Activated CD8-positive, alpha-beta memory T cell treated with anti-CD3 and anti-CD28 coated beads for 36 hours (primary cell): ENCODE measurements around the gene BCAP29. TPM values are rescaled to one million over a fixed set of nuclear protein-coding genes. Genes with fewer than 3 reads are reported as not detected.
"Not testable (repeated sequence)": the region's sequence is repeated elsewhere in the genome, so short reads cannot be mapped to it uniquely, and the experiment has no call there.

Experiments used
- CTCF ChIA-PET: fragments of 350-600 bp; sonication (Branson Sonifier 250); formaldehyde crosslinking; loops from one replicate; lab custom pipeline; 2021; ENCODE audit warnings: antibody characterized with exemption; lab: Charles Lee
- POLR2A ChIA-PET: fragments of 350-600 bp; sonication (Branson Sonifier 250); formaldehyde crosslinking; loops from one replicate; lab custom pipeline; 2021; ENCODE audit warnings: antibody characterized with exemption; lab: Charles Lee
- total RNA-seq, 2 experiments: library from RNA; stranded (reverse); gene quantifications; one replicate each; pipeline ENCODE4 v1.2.3, GENCODE V29; 2021

Gene BCAP29
- total RNA-seq, 2 experiments from 2014 or later, result 38.5 to 52.6 TPM

DNA sequence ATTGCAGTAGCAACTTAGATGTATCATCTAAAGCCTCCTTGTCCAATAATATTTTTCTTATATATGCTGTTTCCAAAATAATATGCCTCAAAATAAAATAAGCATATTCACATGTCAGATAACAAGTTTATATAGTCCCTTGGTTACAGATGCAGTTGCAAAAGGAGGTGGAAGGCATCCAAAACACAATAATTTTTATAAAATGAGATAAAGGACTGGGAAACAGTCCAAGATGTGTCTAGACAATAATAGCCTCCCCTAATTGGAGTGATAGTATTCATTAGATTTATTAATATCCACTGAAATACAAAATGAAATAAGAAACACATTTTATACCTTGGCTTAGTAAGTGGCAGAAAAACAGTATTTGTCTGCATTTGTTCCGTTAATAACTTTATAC lies 30.3 kb downstream of the BCAP29 start:
- ChIA-PET POLR2A (no interaction called here), CTCF (no interaction called here)

GRCh38 chr7:107613439-107613838 lies 33.4 kb downstream of the BCAP29 start:
- CTCF ChIA-PET, result no interaction called here
- POLR2A ChIA-PET, result no interaction called here

DNA sequence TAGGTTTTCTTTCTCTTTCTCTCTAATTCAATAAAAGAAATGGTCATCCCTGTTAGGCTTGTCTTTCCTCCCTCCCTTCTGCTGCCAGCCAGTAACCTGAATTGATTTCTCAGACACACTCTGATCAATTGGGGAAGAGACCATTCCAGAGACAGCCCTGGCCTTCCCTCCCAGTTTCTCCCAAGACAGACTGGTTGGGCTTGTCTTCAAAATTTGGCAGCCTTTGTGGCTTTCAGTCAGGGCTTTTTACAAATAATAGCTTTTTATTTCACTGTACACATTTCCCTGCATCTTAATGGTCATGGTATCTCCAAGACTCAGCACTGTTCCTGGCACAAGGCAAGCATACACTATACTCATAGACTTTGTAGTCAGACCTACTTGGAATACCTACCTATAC lies 33.9 kb downstream of the BCAP29 start:
- CTCF ChIA-PET, result no interaction called here
- POLR2A ChIA-PET, result no interaction called here

DNA sequence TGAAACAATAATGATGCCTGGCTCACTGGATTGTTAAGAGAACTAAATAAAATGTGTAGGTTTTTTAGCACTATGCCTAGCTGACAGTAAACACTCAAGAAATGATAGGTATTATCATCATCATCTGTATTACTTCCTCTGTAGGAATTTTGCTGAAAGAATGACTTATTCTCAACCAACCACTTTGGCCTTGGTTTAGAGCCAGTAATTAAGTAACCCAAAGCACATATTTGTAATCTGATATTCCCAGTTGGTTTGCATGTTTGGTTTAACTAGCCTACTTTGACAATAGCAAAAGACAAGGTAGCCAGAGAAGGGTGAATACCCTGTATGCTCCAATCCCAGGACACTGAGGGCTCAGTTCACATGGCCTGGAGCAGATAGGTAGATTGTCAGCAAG lies 34.4 kb downstream of the BCAP29 start:
- ChIA-PET POLR2A (no interaction called here), CTCF (no interaction called here)

DNA sequence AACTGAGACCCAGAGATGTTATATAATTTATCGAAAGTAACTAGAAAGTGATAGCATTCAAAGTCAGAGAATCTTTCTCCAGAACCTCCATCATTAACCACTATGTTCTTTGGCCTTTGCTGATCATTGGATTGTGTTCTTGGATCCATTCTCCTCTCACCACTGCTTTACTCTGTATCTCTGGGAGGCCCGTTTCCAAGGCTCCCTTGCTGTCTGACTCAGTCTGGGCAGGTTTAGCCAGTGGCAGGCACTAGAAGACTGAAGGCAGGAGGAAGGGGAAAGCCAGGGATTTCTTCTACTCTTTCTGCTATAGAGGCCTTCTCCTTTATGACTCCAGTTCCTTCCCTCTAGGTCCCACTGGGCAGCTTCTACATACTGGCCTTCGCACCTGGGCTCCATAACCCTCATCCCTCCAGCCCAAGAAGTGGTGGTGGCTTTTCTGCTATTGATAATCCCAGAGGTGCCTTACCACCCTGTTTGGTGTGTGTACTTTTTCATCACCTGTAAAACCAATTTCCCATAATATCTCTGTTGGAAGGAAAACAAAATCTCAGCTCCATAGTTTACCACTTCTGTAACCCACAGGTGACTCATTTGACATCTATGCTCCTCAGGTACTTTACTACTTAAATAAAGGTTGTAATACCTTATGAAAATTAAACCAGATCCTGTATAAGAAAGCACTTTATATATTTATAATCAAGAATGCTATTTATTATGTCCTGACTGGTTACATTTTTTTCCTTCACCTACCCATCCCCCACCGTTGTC lies 36.0 kb downstream of the BCAP29 start:
- CTCF ChIA-PET, result no interaction called here
- POLR2A ChIA-PET, result no interaction called here

DNA sequence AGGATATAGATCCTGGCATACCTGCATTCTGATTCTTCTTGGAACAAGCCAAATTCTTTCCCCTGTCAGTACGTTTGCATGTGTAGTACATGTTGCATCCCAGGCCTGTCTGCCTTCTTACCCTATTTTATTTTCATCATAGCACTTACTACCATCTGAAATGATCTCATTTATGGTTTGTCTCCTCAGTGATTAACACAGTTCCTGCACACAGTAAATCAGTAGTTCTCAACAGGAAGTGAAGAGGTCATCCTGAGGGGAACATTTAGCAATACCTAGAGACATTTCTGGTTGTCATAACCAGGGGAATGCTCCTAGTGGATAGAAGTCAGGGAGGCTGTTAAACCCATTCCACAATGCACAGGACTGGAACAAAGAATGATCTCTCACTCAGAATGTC lies 42.4 kb downstream of the BCAP29 start:
- POLR2A ChIA-PET, result no interaction called here
- CTCF ChIA-PET, result no interaction called here

DNA sequence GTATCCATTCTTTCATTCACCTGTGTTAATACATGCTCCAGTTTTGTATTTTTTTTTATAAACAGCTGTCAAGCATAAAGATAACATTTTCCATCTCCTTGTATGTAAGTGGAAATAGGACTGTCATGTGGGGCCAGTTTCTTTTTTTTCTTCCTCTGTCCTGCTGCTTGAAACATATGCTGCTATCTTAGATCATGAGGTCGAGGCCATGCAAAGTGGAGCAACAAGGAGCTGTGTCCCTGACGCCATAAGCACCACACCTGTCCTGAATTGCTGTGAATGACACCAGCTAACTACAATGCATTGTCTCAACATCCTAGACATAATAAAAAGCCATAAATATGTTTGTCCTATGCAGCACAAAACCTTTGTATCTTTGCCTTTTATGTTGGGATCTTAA lies 42.8 kb downstream of the BCAP29 start:
- ChIA-PET POLR2A (no interaction called here), CTCF (no interaction called here)

- CTCF ChIA-PET, result no interaction called here
- POLR2A ChIA-PET, result no interaction called here
These were observed 47.0 kb downstream of the BCAP29 start for GRCh38 chr7:107627002-107627401.

DNA sequence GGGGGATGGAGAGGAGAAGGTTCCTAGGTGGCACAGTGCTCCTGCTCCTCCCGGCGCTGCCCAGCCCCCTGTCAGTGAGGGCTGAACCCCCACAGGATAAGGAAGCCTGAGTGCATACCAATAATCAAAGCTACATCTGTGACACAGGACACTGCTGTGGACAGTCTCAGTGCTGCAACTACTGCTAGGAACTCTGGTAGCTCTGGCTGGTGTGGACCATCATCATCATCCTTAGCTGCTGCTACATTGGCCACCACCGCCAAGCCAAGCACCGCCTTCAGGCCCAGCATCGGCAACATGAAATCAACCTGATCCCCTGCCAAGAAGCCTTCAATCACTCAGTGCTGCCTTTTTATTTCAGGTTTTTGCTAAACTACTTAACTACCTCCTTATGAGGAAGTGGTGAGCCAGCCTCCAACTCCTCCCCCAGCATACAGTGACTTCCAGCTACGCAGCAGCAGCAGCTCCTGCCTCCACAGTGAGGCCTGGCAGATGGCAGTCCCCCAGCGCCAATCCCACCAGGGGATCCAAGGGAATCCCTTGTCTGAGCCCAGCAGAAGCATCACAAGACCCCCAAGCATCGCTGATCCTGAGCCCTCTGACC lies 48.5 kb downstream of the BCAP29 start:
- ChIA-PET POLR2A (no interaction called here), CTCF (no interaction called here)

GRCh38 chr7:107630342-107630741 lies 50.3 kb downstream of the BCAP29 start:
- CTCF ChIA-PET, result no interaction called here

GRCh38 chr7:107631588-107632491 lies 51.8 kb downstream of the BCAP29 start:
- POLR2A ChIA-PET, result no interaction called here
- CTCF ChIA-PET, result no interaction called here

More at GRCh38 chr7:107630342-107630741, 50.3 kb downstream of the BCAP29 start:
- POLR2A ChIA-PET, result no interaction called here

DNA sequence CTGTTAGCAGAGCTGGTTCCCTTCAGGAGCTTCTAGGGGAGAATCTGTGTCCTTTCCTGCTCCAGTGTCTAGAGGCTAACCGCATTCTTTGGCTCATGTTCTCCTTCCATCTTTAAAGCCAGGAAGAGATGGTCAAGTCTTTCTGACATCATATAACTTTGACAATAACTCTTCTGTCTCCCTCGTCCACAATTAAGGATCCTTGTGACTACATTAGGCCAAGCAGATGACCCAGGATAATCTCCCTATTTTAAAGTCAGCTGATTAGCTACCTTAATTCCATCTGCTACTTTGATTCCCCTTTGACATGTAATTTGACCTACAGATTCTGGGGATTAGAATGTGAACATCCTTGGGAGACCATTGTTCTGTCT lies 52.4 kb downstream of the BCAP29 start:
- ChIA-PET CTCF (no interaction called here), POLR2A (no interaction called here)

DNA sequence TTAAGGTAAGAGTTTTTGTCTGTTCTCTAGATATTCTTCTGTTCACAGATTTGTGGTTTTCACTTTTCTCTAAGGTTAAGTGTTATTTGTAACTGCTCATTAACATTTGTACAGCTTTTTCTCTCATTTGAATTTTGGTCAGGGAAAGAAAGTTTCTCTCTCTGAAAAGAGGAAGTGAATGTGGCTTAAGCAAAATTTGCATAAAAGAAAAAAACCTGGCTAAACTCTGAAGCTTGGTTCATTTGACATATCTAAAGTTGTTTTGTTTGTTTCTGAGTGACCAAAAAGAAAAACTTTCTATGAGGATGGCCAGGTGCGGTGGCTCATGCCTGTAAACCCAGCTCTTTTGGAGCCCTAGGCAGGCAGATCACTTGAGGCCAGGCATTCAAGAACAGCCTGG lies 58.5 kb downstream of the BCAP29 start:
- POLR2A ChIA-PET, result no interaction called here
- CTCF ChIA-PET, result no interaction called here

DNA sequence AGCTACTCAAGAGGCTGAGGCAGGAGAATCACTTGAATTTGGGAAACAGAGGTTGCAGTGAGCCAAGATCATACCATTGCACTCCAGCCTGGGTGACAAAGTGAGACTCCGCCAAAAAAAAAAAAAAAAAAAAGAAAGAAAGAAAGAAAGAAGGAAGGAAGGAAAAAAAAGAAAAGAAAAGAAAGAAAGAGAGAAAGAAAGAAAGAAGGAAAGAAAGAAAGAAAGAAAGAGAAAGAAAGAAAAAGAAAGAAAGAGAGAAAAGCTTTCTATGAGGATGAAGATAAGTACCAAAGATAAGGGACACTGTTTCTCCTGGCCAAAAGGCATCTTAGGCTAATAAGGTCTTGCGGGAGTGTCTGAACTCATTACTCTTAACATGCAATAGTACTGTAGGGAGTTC lies 59.0 kb downstream of the BCAP29 start:
- POLR2A ChIA-PET, CTCF ChIA-PET: not testable (repeated sequence)

DNA sequence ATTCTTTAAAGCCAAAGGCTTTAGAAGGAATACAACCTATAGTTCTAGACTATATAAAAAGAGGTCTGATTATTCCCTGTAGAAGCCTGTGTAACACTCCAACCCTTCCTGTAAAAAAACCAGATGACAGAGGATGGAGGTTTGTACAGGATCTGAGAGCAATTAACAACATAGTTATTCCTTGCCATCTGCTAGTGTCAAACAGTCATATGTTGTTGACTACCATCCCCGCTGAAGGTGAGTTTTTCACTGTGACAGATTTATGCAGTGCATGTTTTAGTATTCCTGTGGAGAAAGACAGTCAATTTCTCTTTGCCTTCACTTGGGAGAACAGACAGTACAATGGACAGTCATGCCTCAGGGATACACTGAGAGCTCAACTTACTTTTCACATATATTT lies 61.6 kb downstream of the BCAP29 start:
- POLR2A ChIA-PET, result no interaction called here

GRCh38 chr7:107642501-107642900 lies 62.5 kb downstream of the BCAP29 start:
- CTCF ChIA-PET, result no interaction called here
- POLR2A ChIA-PET, result no interaction called here

More for the DNA sequence above, 61.6 kb downstream of the BCAP29 start:
- CTCF ChIA-PET, result no interaction called here

DNA sequence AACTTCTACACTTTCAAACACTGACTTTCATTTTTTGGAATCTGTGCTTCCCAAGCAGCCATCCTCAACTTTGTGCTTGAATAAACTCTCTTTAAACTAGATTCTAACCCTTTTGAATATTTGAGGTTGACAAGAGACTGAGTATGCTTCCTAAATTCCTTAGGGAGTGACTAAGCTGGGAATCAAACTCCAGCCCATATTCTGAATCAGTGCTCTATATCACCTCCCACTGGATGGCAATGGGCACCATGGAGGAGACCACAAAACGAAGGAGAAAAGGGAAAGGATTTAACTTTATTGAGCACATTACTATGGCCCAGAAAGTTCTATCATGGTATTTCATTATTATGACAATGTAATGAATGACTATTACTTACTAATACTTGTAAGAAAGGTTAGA lies 63.4 kb downstream of the BCAP29 start:
- ChIA-PET CTCF (no interaction called here), POLR2A (no interaction called here)

GRCh38 chr7:107643938-107644308 lies 63.9 kb downstream of the BCAP29 start:
- ChIA-PET POLR2A (no interaction called here), CTCF (no interaction called here)

GRCh38 chr7:107644309-107644974 lies 64.4 kb downstream of the BCAP29 start:
- POLR2A ChIA-PET, result no interaction called here
- CTCF ChIA-PET, result no interaction called here

DNA sequence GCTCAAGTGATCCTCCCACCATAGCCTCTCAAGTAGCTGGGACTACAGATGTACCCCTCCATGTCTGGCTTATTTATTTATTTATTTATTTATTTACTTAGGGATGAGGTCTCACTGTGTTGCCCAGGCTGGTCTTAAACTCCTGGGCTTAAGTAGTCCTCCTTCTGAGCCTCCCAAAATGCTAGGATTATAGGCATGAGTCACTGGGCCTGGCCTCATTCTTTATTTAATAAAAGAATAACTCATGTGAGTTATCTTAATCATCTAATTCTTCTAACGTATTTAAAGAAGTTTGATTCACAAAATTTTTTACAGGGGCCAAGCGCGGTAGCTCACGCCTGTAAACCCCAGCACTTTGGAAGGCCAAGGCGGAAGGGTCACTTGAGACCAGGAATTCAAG lies 72.6 kb downstream of the BCAP29 start:
- POLR2A ChIA-PET, result no interaction called here
- CTCF ChIA-PET, result no interaction called here
